HG02852 (cell line): ENCODE results near the gene GALNT10.

Source experiments
- ATAC-seq: cut with Tn5 transposase; IDR thresholded peaks from one replicate; pipeline ENCODE4 v1.9.1; 2021; ENCODE audit warnings: mild to moderate bottlenecking, moderate library complexity; ENCODE audit not compliant: unreplicated experiment

The GALNT10 gene

DNA sequence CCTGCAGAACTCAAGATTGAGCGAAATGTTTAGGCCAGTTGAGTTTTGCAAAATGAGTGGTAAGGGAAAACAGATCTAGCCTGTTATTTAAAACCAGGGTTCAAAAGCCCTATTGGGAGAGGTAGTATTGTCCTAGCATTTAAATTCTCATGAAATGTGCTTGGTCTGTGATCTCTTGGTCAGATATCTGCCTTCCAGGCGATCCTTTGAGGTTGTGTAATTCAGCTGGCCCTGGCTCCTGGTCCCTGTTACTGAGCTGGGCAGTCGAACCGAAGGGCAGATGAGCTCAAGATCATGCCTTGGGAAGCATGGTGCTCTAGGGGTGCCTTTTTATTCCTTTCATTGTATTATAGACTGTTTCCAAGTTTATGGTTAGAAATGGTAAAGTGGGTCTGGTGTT lies 269.6 kb downstream of the GALNT10 start:
- no peak for ATAC-seq

DNA sequence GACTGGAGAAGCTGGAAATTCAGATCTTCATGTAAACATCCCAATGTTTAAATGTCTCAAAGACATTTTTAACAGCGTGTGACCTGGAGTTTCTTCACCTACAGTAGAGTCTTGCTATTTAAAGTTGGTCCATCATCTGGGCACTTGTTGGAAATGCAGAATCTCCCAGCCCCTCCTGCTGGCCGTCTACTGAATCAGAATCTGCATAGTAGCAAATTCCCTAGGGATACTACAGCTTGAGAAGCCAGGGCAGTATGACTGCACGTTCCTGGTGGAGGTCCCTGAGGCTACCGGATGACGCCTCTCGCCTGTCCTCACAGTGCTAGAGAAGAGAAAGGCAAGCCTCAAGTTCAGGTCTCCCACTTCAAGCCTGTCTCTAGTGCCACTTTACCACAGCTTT lies 271.0 kb downstream of the GALNT10 start:
- ATAC-seq = no peak

DNA sequence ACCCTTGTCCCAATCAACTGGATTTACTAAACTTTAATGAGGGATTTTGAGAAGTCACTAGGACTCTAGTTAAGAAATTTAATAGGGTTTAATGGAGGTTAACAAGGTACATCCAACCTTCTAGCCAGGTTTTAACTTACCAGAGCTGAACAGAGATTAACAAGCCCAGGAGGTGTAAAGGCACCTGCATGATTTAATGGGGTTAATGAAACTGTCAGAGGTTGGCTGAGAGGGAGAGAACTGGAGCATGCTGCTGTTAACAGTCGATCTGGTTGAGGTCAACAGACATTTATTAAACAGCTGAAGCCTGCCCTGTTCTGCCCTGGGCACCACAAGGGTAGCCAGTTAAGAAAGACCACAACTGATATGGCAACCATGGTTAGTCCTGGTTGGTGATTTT lies 273.9 kb downstream of the GALNT10 start:
- ATAC-seq = no peak

DNA sequence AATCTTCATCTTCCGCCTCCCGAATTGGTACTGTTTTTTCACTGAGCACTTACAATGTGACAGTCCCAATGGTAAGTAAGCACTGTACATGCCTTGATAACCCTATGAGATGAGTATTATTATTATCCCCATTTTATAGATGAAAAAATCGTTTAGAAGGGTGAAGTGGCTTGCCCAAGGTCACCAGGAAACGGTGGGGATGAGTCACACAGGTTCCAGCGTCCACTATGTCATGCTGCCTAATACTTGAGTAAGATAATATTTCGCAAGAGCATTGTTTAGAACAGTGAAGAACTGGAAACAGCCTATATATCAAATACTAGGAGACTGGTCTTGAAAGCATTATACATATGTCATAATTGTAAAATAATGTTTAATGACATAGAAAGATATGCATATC lies 274.6 kb downstream of the GALNT10 start:
- no peak for ATAC-seq

DNA sequence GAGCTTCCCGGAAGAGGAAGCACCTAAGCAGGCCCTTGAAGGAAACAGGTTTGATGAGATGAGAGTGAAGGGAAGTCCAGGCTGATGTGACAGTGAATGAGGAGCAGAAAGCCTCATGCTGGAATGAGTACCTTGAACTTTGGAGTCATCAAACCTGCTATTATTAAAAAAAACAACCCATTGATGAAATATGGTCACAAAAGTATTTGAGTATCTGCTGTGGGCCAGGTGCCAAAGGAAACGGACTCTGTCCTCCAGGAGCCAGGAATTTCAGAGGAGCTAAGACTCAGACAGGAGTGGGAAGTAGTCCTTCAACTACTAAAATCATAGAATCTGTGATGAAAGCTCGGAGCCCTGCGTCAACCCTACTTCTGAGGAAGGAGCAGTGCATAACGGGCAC lies 275.6 kb downstream of the GALNT10 start:
- no peak for ATAC-seq

DNA sequence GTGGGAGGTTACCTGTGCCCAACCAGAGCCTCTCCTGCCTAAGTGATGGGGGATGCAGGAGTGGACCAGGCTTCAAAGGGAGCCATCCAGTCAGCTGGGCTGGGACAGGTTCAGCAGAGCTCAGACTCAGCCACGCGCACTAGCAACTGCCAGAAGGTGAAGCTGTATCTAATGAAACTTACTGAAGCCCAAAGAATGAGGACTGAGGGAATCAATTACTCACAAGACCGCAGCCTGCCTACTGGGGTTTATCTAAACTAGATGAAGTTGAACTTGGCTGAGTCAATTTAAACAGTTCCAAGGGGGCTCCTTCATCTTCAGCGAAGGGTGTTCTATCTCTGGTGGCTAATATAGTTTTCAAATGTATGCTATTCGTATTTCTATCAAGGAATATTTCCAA lies 276.1 kb downstream of the GALNT10 start:
- no peak for ATAC-seq

DNA sequence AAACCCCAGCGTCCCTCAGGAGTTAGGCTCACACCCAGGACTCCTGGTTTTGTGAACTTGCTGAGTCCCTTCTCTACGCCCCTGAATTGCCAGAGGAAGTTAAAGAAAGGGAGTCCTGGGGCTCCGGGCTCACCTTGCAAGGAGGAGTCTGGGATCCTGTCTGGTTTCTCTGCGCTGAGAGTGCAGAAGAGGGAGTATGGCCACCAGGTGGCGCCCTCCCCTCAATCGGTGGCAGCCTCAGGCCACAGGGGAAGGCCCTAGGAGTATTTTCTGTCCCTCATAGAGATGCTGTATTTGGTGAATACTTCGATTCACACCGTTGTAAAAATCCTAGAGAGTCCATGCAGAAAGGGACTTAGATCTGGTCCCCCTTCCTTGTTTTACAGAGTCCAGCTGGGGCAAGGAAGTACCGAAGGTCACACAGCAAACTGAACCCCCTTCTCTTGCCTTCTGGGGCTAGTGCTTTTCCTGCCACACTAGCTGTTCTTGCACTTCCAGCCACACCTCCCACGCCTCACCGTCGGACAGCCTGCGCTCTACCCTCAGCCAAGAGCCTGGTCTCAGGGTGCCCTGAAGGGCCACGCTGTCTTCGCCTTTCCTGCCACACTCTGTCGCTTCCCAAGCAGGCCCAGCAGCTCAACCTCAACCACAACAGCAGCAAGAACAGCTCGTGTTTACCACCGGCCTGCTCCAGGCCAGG lies 277.3 kb downstream of the GALNT10 start:
- ATAC-seq = peak; percentile 98

DNA sequence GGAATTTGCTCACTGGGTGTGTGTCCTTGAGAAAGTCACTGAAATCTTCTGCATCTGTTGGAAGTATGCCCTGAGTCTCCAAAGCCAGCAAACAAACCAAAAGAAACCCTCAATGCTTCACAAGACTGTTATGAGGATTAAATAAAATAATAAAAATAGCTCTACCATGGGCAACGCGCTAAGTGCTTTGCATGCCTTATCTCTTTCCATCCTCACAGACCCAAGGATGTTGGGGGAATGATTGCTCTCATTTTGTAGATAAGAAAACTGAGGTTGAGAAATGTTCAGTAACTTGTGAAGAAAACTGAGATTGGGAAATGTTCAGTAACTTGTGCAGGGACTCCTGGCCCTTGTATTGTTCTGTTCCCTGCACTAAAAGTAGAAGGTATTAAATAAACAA lies 279.6 kb downstream of the GALNT10 start:
- ATAC-seq = no peak
